Activated T-cell treated with anti-CD3 and anti-CD28 coated beads, Interleukin-2, amount 50 U/mL, for 1 hour (primary cell): ENCODE data around the gene TFDP1.
A peak's percentile ranks its signal among the peaks of the same experiment; 100 is the strongest.

Source experiments
- DNase-seq: peaks from one replicate; pipeline ENCODE4 v3.0.0-alpha.2; 2020

TFDP1 gene

DNA sequence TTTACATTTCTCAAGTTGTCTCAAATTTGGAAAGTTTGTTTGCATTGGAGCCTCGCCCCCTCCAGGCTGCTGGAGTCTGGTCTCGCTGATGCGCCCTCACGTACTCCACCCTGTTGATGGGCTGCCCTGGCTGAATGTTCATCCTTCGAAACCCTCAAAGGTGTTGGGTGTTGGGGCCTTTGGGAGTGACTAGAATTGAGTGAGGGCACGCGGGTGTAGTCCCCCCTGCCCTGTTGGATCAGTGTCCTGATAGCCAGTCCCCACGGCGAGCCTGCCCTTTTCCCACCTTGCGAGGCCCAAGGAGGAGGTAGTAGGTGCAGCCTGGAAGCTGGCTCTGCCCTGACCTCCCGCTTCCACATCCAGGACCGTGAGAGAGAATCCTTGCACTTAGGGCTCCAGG, 14.8 kb downstream of the TFDP1 start:
- DNase-seq = peak; percentile 7

- no peak for DNase-seq
These were observed 16.9 kb downstream of the TFDP1 start for GRCh38 chr13:113601166-113602070.

DNA sequence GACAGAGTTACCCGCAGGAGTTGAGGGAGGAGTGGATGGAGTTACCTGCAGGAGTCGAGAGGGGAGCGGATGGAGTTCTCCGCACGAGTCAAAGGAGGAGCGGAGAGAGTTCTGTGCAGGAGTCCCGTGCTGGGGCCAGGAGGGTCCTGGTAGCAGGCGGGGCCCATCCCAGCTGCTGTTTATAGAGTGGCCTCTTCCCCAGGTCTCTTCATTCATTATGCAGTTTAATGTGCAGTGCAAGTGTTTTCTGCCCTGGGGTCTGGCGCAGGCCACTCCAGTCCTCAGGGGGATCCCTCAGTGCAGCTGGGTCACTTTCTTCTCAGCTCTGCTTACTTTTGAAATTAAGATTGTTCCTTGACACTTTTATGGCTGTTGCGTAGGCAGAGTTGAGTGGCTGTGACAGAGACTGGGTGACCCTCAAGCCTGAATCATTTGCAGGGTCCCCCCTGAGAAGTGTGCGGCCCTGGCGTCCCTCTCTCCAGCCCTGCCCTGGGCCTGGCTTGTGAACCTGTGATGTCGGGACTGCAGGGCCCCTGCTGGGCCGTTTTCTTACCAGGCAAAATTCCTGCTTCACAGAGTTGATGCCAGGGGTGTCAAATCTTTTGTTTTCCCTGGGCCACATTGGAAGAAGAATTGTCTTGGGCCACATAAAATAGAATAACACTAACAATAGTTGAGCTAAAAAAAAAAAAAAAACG, 17.9 kb downstream of the TFDP1 start:
- no peak for DNase-seq

- DNase-seq = no peak
These were observed 18.7 kb downstream of the TFDP1 start for GRCh38 chr13:113603116-113603710.

GRCh38 chr13:113604186-113604585, 19.6 kb downstream of the TFDP1 start:
- DNase-seq = no peak

DNA sequence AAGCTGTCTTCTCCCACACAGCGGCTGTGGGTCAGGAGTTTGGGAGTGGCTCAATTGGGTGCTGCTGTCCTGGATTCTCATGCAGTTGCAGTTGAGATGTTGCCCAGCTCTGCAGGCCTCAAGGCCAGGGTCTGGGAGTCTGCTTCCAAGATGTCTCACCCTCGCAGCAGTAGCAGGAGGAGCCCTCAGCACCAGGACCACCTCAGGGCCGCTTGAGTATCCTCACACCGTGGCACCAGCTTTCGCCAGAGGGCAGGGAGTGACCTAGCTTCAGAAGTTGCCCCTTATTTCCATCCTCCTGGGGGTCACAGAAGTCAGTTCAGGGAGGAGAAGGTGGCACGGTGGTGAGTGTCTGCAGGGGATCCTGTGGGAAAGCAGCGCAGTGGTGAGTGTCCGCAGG, 20.9 kb downstream of the TFDP1 start:
- DNase-seq = no peak

DNA sequence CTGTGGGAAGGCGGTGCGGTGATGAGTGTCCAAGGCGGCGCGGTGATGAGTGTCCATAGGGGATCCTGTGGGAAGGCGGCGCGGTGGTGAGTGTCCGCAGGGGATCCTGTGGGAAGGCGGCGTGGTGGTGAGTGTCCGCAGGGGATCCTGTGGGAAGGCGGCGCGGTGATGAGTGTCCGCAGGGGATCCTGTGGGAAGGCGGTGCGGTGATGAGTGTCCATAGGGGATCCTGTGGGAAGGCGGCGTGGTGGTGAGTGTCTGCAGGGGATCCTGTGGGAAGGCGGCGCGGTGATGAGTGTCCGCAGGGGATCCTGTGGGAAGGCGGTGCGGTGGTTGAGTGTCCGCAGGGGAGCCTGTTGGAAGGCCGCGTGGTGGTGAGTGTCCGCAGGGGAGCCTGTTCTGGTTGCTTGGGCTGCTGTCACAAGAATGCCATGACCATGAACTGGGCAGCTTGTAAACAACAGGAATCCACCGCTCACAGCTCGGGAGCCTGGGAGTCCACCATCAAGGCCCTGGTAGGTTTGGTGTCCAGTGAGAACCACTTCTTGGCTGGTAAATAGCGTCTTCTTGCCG, 21.4 kb downstream of the TFDP1 start:
- DNase-seq = no peak

DNA sequence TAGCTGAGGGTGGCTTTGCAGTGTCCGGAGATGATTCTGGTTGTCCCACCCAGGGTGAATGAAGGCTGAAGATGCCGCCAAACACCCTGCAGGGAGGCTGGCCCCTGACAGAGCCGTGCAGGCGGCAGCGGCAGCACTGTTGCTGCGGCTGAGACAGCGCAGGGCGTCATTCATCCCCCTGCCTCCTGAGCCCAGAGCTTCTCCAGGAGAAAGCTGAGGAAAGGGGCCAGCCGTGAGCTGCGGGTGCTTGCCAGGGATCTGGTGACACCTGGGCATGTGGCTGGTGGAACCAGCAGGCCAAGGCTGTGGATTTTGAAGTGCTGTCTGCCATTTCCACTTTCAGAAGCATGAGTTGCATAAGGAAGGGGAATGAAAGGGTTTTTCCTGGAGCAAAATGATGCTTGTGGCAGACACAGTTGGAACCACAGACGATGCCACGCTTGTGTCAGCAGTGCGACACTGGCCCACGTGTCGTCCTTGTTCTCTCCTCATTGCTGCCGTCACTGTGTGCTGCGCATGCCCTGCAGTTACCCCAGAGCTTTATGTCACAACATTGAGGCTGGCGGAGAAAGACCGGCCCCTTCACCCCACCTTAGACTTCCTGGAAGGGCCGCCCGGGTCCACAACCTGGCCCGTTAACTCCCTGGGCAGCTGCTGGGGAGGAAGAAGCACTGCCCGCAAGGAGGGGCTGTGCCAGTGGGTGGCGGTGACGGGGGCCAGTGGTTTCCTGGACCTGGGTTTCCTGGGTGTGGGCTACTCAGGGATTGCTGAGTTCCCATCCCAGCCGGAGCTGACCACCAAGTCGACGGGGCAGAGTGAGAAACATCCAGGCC, 22.7 kb downstream of the TFDP1 start:
- no peak for DNase-seq

DNA sequence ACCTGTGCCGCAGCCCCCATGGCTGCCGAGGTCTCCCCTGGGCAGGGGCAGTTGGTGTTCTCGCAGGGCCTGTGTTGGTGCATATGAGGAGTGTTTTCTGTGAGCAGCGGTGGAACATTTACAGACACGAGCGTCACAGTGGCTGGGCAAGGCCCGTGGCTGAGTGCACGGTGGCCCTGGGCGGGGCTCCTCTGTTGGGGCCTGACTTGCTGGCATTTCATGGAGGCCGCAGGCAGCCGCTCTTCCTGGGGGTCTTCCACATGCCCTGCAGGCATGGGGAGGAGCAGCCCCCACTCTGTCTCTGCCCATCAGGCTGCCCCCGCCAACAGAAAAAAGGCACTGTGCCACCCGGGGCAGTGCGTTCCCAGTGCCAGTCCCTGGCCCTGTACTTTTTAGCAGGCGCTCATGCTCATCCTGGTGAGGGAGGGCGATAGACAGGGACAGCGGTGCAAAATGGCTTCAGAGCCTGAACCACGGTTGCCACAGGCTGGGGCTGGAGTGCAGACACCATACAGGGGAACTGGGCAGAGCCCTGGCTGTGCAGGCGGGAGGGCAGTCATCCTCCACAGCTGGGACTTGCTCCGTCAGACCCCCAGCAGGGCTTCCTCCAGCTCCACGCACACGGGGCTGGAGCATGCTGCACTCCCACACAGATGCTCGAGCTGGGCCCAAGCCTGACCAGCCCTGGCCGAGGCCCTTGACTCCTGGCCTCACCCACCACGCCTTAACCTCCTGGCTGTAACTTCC, 23.5 kb downstream of the TFDP1 start:
- no peak for DNase-seq

GRCh38 chr13:113608967-113609533, 24.5 kb downstream of the TFDP1 start:
- DNase-seq = no peak

DNA sequence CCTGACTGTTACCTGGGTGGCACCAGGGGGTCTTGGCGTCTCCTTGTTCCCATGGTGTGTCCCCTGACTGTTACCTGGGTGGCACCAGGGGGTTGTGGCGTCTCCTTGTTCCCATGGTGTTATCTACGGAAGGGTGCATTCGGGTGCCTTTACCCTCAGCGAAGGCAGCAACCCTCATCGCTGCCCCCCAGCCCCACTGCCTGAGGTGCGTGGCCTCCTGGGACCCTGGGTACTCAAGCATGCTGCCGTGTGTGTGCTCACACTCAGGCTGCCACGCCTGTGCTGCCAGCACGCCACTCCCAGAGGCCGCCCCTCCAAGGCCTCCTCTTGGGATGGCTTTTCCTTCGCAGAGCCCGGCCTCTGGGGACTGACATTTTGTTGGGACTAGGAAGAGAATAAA, 25.1 kb downstream of the TFDP1 start:
- no peak for DNase-seq

DNA sequence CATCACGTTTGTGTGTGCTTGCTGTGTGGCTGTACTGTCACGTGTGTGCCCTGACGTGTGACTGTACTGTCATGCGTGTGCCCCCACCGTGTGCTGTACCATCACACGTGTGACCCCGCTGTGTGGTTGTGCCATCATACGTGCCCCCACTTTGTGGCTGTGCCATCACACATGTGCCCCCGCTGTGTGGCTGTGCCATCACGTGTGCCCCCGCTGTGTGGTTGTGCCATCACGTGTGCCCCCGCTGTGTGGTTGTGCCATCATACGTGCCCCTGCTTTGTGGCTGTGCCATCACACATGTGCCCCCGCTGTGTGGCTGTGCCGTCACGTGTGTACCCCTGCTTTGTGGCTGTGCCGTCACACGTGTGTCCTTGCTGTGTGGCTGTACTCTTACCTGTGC, 25.7 kb downstream of the TFDP1 start:
- DNase-seq = no peak

GRCh38 chr13:113611996-113612395, 27.4 kb downstream of the TFDP1 start:
- no peak for DNase-seq

DNA sequence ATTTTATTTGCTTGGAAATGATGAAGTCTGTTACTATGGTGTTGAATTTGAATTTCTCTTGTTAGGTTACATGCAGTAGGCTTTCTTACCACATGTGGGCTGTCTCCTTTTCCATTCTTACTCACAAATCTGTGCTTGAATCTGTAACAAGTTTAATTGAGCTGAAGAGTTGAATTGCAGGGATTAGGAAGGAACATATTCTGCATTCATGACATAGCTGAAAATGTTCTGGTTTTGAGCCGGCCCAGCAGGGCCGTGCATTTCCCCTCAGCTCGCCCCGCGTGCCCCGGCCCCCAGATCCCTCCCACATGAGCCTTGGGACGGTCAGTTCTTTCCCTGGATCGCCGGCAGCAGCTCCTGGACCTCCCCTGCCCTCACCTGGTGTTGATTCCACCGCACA, 28.1 kb downstream of the TFDP1 start:
- DNase-seq = no peak

- no peak for DNase-seq
These were observed 29.3 kb downstream of the TFDP1 start for GRCh38 chr13:113613789-113614379.

- no peak for DNase-seq
These were observed 31.8 kb downstream of the TFDP1 start for GRCh38 chr13:113616281-113616906.

GRCh38 chr13:113616991-113617749, 32.6 kb downstream of the TFDP1 start:
- DNase-seq = no peak

DNA sequence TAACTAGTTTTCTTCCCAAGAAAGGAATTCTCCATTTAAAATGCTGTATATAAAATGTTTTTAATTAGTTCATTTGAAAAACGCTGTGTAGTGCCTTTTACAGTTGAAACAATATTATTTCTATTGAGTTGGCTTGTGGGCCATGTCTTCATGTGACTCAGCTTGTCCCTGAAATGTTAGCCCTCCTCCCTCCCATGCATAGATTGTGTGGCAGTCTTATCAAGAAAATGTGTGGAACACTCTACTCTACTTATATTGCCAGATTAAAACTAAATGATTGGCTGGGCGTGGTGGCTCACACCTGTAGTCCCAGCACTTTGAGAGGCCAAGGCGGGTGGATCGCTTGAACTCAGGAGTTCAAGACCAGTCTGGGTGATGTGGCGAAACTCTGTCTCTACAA, 33.4 kb downstream of the TFDP1 start:
- DNase-seq = no peak

DNA sequence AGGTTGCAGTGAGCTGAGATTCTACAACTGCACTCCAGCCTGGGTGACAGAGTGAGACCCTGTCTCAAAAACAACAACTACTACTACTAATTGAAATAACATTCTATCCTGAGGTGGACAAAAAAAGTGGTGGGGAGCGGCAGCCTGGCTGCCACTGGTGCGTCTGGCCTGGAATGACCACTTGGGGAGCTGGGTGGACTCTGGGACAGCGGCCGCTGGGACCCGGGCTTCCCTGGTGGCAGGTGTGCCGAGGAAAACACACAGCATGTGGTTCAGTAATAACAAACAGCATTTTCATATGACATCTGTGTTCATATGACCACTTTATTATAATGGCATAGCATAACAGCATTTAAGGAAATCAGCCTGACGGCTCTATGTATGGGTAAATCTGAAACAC, 33.9 kb downstream of the TFDP1 start:
- no peak for DNase-seq
